Lower leg skin (tissue), 4 donors: Measurements from ENCODE around the gene CNPY3. TPM values are rescaled to one million over a fixed set of nuclear protein-coding genes. Genes with fewer than 3 reads are reported as not detected.

ENCODE experiments used
- DNase-seq, 2 donors: peaks; one replicate each; pipeline ENCODE4 v3.0.0-alpha.2; 2019; ENCODE audit warnings: low spot score in 2 of 2
- H3K4me3 ChIP-seq: fragments of 200-600 bp; sonication (generic); 2 replicates; pipeline ENCODE4 v1.5.1; 2017; ENCODE audit warnings: mild to moderate bottlenecking, low read depth; ENCODE audit not compliant: poor library complexity, severe bottlenecking
- CTCF ChIP-seq, 3 donors: fragments of 450-650 bp; IDR thresholded peaks; one replicate each; pipeline ENCODE4 v1.5.1; 2016; ENCODE audit warnings: antibody characterized with exemption in 3 of 3, mild to moderate bottlenecking in 3 of 3, moderate library complexity in 2 of 3
- POLR2A ChIP-seq, 2 donors: fragments of 450-650 bp; IDR thresholded peaks; one replicate each; pipeline ENCODE4 v1.6.1; 2016 to 2017; ENCODE audit warnings: antibody characterized with exemption in 2 of 2, mild to moderate bottlenecking in 1 of 2, moderate library complexity in 1 of 2
- WGBS, 2 donors: methylation state at CpG; one replicate each; pipeline ENCODE4 v1.1.5; 2018; 5-methylcytosine and 5-hydroxymethylcytosine counted together
- intact Hi-C: fragments of 100-400 bp; cut with DNase I; formaldehyde crosslinking; loops from one replicate; pipeline ENCODE4 v1.15.0; 2023; ENCODE audit warnings: low total_unique reads
- total RNA-seq, 4 donors: library from RNA; depleted of rRNA; stranded (reverse); fragments of >200 nt; gene quantifications; one replicate each; pipeline ENCODE4 v1.1.0, GENCODE V29; 2016

CNPY3 gene
- total RNA-seq, 4 donors from 2014 or later = 15.6 to 28.9 (median 19.7) TPM

DNA sequence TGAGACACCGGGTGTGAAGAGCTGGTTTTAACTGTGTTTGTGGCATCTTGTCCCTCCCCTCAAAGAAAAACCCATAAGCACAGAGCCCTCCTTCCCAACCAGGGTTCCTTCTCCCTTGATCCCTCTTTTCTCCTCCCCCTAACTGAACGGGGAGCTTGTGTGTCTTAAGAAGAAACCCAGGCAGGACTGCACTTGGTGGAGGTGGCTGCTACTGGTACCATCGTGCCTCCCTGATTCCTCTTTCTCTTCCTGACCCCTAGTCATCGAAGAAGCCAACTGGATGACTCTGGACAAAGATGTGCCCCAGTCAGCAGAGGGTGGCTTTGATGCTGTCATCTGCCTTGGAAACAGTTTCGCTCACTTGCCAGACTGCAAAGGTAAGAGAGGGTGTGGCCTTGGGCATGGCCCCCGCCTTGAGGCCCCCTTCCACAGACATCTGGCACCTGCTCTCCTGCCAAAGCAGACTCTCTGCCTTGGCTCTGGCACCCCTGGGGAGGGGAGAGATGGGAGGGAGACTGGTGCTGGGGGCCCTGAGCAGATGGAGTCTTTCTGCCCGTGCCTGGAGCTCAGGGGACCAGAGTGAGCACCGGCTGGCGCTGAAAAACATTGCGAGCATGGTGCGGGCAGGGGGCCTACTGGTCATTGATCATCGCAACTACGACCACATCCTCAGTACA lies 33.4 kb downstream of the CNPY3 start:
- DNase-seq = peak in 1 of 2 donors; percentile 50
- WGBS, 2 donors = 90 to 93% methylated on average over 12 to 13 of the region's 13 CpGs
- H3K4me3 ChIP-seq = no peak overlapping the region
- TF ChIP-seq CTCF (IDR thresholded peaks at IDR 0.05) (no peak), POLR2A (IDR thresholded peaks at IDR 0.05) (no peak)
- intact Hi-C loops = no loop called here

DNA sequence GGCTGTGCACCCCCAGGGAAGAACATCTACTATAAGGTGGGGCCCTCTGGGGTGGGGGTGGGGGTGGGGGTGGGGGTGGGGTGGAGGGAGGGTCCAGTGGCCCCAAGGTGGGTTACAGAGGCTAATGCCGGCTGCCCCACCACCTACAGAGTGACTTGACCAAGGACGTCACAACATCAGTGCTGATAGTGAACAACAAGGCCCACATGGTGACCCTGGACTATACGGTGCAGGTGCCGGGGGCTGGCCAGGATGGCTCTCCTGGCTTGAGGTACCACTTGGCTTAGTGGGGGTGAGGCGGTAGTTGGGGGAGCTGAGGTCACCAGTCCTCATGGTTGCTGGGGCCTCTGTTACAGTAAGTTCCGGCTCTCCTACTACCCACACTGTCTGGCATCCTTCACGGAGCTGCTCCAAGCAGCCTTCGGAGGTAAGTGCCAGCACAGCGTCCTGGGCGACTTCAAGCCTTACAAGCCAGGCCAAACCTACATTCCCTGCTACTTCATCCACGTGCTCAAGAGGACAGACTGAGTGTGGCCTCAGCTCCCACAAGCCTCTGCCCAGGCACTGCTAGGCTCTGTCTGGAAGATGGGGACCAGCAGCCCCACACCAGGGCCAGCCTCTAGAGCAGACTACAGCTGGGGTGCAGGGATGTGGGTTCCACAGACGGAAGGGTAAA lies 34.0 kb downstream of the CNPY3 start:
- WGBS, 2 donors = 85 to 86% methylated on average over 11 to 12 of the region's 12 CpGs
- DNase-seq = peak in 1 of 2 donors; percentile 57
- H3K4me3 ChIP-seq = no peak overlapping the region
- intact Hi-C loops = no loop called here
- no peak for TF ChIP-seq CTCF (IDR thresholded peaks at IDR 0.05)
- TF ChIP-seq POLR2A (IDR thresholded peaks at IDR 0.05) = no peak

DNA sequence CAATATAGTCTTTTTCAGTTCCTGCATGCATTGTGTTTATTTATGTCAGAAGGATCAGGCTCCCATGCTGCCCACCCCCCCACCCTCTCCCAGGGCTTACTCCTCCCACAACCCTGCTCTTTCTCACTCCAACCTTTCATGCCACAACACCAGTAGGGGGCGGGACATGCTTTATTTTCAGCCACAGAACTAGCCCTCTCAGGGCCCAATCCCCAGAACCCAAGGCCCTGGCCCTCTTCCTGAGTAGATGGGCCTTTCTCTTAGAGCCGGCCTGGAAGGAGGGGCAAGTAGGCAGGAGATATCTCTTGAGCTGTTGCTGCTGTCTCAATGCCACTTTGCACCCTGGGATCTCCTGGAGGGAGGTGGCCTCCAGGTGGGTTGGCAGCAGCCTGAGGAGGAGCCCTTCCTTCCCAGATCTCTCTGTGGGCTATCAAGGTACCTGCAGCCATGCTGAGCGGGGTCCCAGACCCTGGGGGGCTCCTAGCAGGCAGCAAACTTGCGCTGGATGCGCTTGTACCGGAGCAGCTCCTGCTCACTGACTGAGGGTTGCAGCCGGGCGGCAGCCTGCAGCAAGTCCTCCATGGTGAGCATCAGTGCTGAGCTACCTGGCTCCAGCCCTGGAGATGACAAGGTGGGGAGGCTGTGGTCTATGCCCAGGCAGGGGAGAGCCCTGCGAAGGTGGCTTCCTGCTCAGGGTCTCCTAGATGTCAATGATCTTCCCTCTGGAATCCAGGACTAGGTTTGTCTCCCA lies 34.8 kb downstream of the CNPY3 start:
- WGBS, 2 donors = 88 to 91% methylated on average over 9 of the region's 9 CpGs
- no peak for TF ChIP-seq CTCF (IDR thresholded peaks at IDR 0.05)
- TF ChIP-seq POLR2A (IDR thresholded peaks at IDR 0.05) = no peak
- no peak for DNase-seq
- intact Hi-C loops = no loop called here
- H3K4me3 ChIP-seq = no peak overlapping the region

DNA sequence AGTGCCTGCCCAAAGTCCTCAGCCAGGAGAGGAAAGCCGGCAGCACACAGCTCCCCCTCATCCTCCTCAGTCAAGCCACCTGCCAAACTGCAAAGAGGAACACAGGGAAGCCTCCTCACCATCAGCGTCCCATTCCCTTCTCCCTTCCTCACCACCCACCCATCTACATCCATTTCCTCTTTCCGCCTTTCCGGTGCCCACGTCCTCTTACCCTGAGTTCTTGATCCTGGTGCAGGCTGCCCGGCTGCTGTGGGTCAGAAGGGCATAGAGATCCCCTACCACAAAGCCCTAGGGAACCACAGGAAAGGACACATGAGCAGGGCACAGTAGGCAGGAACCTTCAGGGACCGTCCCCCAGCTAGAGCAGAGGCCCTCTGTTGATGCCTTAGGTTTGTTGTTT lies 37.3 kb downstream of the CNPY3 start:
- no peak overlapping the region for H3K4me3 ChIP-seq
- WGBS, 2 donors = 78 to 84% methylated on average over 7 of the region's 7 CpGs
- no peak for TF ChIP-seq CTCF (IDR thresholded peaks at IDR 0.05)
- no peak for TF ChIP-seq POLR2A (IDR thresholded peaks at IDR 0.05)
- intact Hi-C loops = no loop called here
- DNase-seq = no peak

- TF ChIP-seq POLR2A (IDR thresholded peaks at IDR 0.05) = no peak
- TF ChIP-seq CTCF (IDR thresholded peaks at IDR 0.05) = no peak
- WGBS, 2 donors = 94 to 95% methylated on average over 9 to 11 of the region's 11 CpGs
- intact Hi-C loops = no loop called here
- H3K4me3 ChIP-seq = no peak overlapping the region
- no peak for DNase-seq
Measured at GRCh38 chr6:42967228-42967627, 37.9 kb downstream of the CNPY3 start.
